GM12865 (cell line): ENCODE data around the gene DYNLL2.
"Not testable (repeated sequence)": the region's sequence is repeated elsewhere in the genome, so short reads cannot be mapped to it uniquely, and the experiment has no call there.

Experiments used
- DNase-seq: peaks from one replicate; pipeline ENCODE4 v3.0.0; 2010; ENCODE audit warnings: low read depth
- H3K4me3 ChIP-seq: 2 replicates; pipeline ENCODE4 v1.5.1; 2011; ENCODE audit warnings: mild to moderate bottlenecking, low read depth, low read length, control low read depth
- CTCF ChIP-seq: IDR thresholded peaks from 2 replicates; pipeline ENCODE4 v1.5.1; 2011; ENCODE audit warnings: low read length, control low read depth, low read depth, inconsistent platforms; ENCODE audit not compliant: insufficient read depth; ENCODE audit errors: missing control alignments

DYNLL2 gene

GRCh38 chr17:58100506-58100905 lies 17.3 kb downstream of the DYNLL2 start:
- no peak overlapping the region for H3K4me3 ChIP-seq
- no peak for DNase-seq
- TF ChIP-seq CTCF, result no peak

GRCh38 chr17:58101898-58102297 lies 18.7 kb downstream of the DYNLL2 start:
- not testable (repeated sequence) for H3K4me3 ChIP-seq

GRCh38 chr17:58105093-58105492 lies 21.9 kb downstream of the DYNLL2 start:
- H3K4me3 ChIP-seq, result no peak overlapping the region
- TF ChIP-seq CTCF, result no peak
- no peak for DNase-seq

More at GRCh38 chr17:58101898-58102297, 18.7 kb downstream of the DYNLL2 start:
- DNase-seq, result not testable (repeated sequence)

- DNase-seq, result no peak
- no peak for TF ChIP-seq CTCF
- no peak overlapping the region for H3K4me3 ChIP-seq
Observed at GRCh38 chr17:58107306-58107705, 24.1 kb downstream of the DYNLL2 start.

- TF ChIP-seq CTCF, result no peak
- no peak for DNase-seq
- no peak overlapping the region for H3K4me3 ChIP-seq
Observed at GRCh38 chr17:58109197-58109596, 26.0 kb downstream of the DYNLL2 start.

- no peak overlapping the region for H3K4me3 ChIP-seq
Observed at GRCh38 chr17:58110012-58110411, 26.8 kb downstream of the DYNLL2 start.

GRCh38 chr17:58111676-58112075 lies 28.5 kb downstream of the DYNLL2 start:
- DNase-seq, result no peak
- no peak for TF ChIP-seq CTCF
- H3K4me3 ChIP-seq, result no peak overlapping the region

More at GRCh38 chr17:58110012-58110411, 26.8 kb downstream of the DYNLL2 start:
- no peak for DNase-seq
- no peak for TF ChIP-seq CTCF
